BJ (cell line): ENCODE results near the gene HCFC1. TPM values are rescaled to one million over a fixed set of nuclear protein-coding genes. Genes with fewer than 3 reads are reported as not detected.

ENCODE experiments used
- CTCF ChIA-PET: fragments of 350-600 bp; formaldehyde crosslinking; extraction: SDS; loops from one replicate; lab custom pipeline; 2021; ENCODE audit warnings: antibody characterized with exemption, inconsistent platforms; lab: Yijun Ruan, JAX
- POLR2A ChIA-PET: fragments of 300-600 bp; sonication (Branson Sonifier 250); formaldehyde crosslinking; extraction: SDS; loops from one replicate; lab custom pipeline; 2021; ENCODE audit warnings: antibody characterized with exemption; lab: Charles Lee
- DNase-seq: peaks from one replicate; pipeline ENCODE4 v3.0.0-alpha.2; 2011; ENCODE audit warnings: low read depth
- H3K27me3 ChIP-seq: 2 replicates; pipeline ENCODE4 v1.6.0; 2011; ENCODE audit warnings: low read length; ENCODE audit not compliant: control insufficient read depth, insufficient read depth
- H3K36me3 ChIP-seq: 2 replicates; pipeline ENCODE4 v1.5.1; 2011; ENCODE audit warnings: low read length; ENCODE audit not compliant: control insufficient read depth, insufficient read depth
- H3K4me3 ChIP-seq: 2 replicates; pipeline ENCODE4 v1.5.1; 2011; ENCODE audit warnings: low read depth, mild to moderate bottlenecking, control low read depth, low read length
- polyA plus RNA-seq: library from polyadenylated mRNA; depleted of rRNA; stranded (reverse); fragments of >200 nt; gene quantifications from 2 replicates; pipeline ENCODE4 v1.2.3, GENCODE V29; 2011
- TF ChIP-seq, protein P1 (sequence below): IDR thresholded peaks from 2 replicates; pipeline ENCODE4 v1.5.1; 2011; ENCODE audit warnings: low read depth, mild to moderate bottlenecking, control low read depth, inconsistent platforms, low read length, moderate library complexity; ENCODE audit not compliant: insufficient read depth

HCFC1 gene
- polyA plus RNA-seq, 1 experiment: 3.3 TPM

DNA sequence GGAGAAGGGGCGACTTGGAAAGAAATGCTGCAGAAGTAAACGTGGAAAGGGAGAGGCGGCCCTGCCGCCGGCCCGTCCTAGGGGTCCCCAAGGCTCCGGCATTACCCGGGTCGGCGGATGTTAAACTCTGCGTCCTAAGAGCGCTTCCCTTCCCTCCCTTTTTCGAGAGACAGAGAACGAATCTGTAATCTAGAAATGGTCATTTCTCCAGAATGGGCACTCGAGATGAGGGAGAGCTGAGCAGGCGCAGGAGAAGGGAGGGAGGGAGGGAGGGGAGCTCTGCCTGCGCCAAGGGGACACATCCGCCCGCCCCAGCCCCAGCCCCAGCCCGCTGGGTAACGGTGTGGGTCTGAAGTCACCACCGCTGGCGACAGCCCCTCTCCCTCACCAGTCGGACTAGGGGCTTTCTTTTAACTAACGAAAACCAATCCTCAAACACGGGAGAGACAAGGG is 1.7 kb downstream of the HCFC1 start:
- peak overlapping the region; percentile 75 for H3K4me3 ChIP-seq
- no peaks in the 10 kb centered on the region for H3K36me3 ChIP-seq
- CTCF ChIA-PET: interaction anchor here (0.7 to 4.7 kb wide), 6 partner anchors 9 to 141 kb away, joined by 3 to 19 read pairs (median 3); no protein-coding TSS in a partner anchor
- H3K27me3 ChIP-seq: no peaks in the 10 kb centered on the region
- DNase-seq: no peak
- POLR2A ChIA-PET: no interaction called here
- TF ChIP-seq, protein P1, sequence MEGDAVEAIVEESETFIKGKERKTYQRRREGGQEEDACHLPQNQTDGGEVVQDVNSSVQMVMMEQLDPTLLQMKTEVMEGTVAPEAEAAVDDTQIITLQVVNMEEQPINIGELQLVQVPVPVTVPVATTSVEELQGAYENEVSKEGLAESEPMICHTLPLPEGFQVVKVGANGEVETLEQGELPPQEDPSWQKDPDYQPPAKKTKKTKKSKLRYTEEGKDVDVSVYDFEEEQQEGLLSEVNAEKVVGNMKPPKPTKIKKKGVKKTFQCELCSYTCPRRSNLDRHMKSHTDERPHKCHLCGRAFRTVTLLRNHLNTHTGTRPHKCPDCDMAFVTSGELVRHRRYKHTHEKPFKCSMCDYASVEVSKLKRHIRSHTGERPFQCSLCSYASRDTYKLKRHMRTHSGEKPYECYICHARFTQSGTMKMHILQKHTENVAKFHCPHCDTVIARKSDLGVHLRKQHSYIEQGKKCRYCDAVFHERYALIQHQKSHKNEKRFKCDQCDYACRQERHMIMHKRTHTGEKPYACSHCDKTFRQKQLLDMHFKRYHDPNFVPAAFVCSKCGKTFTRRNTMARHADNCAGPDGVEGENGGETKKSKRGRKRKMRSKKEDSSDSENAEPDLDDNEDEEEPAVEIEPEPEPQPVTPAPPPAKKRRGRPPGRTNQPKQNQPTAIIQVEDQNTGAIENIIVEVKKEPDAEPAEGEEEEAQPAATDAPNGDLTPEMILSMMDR: no peak

DNA sequence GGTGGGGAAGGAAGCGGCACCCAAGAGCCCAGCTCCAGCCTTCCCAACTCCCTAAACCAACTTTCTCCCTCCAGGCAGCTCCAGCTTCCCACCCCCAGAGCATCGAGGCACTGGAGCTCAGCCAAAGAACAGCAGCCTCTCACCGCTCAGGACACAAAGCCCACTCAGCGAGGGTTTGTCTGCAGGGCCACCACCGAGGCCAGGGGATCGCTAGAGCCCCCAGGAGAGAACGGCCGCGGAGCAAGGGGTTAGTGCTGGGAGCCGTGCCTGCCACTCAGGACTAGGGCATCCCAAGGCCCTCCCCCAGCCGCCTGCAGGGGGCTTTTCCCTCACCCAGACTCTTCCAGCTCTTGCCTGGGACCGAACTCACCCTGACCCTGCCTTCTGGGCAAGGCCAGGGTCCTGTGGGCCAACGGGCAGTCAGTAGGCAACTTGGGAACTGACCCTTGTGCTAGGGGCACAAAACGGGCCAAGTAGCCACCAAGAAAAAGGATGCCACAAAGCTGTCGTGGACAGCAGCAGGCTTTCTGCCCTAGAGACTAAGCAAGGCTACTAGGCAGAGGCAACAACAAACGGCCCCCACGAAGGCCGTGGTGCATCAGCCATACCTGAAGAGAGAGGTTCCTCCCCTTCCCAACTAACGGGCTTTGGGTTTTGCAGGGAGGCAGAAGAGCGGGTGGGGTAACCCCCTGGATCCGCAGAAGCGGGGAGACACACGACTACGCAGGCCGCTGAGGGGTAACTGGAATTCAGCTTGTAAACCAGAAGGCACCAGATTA is 2.3 kb downstream of the HCFC1 start:
- TF ChIP-seq, protein P1: no peak
- Histone ChIP-seq H3K36me3 (no peaks in the 10 kb centered on the region), H3K4me3 (peak overlapping the region; percentile 75), H3K27me3 (no peaks in the 10 kb centered on the region)
- ChIA-PET CTCF (interaction anchor here (1.1 to 4.7 kb wide), 5 partner anchors 8 to 77 kb away, joined by 3 to 19 read pairs (median 3); no protein-coding TSS in a partner anchor), POLR2A (no interaction called here)
- DNase-seq: no peak

DNA sequence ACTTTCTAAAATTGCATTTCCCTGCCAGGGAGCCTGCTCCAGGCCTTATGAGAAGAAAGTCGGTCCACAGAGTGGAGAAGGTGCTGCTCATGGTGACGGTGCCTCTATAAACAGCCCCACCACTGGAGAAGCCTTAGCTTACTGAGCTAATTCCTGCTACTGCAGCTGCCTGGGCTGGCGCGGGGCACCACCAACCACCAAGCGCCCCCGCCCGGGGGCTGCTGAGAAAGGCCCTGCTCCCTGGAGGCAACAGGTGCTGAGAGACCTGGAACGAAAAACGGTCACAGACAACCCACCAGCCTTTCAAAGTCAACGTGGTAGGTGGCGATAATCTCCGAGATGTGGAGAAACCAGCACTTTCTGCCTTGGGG is 2.9 kb downstream of the HCFC1 start:
- TF ChIP-seq, protein P1: peak; percentile 11; the same call in 1 of the 2 replicates
- ChIA-PET POLR2A (no interaction called here), CTCF (interaction anchor here (1.4 to 4.7 kb wide), 2 partner anchors 22 to 46 kb away, joined by 5 to 19 read pairs; no protein-coding TSS in a partner anchor)
- peaks cover 3% of the 10 kb centered on the region for H3K36me3 ChIP-seq
- no peak for DNase-seq
- no peaks in the 10 kb centered on the region for H3K27me3 ChIP-seq
- peak overlapping the region; percentile 75 for H3K4me3 ChIP-seq

DNA sequence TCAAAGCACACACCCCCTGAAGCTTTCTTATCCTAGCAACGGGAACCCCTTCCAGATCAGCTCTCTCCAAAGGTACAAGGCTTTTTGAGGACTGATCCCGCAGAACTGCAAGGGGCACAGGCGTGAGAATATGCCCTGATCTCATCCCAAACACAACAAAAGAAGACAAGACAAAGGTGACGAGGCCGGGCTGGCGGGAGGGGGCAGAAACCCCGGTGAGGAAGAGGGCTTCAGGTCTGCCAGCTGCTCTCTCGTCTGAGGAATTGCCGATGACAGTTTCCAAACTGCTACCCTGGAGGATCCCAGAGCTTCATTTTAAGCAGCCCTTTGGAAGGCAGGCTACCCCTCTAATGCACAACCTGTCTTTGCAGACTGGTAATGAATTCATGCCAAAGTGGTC is 3.4 kb downstream of the HCFC1 start:
- ChIA-PET CTCF (interaction anchor here (1.7 to 4.7 kb wide), 2 partner anchors 18 to 21 kb away, joined by 5 to 19 read pairs; no protein-coding TSS in a partner anchor), POLR2A (no interaction called here)
- Histone ChIP-seq H3K4me3 (peak overlapping the region; percentile 75), H3K27me3 (no peaks in the 10 kb centered on the region), H3K36me3 (peaks cover 8% of the 10 kb centered on the region)
- TF ChIP-seq, protein P1: no peak
- DNase-seq: no peak

DNA sequence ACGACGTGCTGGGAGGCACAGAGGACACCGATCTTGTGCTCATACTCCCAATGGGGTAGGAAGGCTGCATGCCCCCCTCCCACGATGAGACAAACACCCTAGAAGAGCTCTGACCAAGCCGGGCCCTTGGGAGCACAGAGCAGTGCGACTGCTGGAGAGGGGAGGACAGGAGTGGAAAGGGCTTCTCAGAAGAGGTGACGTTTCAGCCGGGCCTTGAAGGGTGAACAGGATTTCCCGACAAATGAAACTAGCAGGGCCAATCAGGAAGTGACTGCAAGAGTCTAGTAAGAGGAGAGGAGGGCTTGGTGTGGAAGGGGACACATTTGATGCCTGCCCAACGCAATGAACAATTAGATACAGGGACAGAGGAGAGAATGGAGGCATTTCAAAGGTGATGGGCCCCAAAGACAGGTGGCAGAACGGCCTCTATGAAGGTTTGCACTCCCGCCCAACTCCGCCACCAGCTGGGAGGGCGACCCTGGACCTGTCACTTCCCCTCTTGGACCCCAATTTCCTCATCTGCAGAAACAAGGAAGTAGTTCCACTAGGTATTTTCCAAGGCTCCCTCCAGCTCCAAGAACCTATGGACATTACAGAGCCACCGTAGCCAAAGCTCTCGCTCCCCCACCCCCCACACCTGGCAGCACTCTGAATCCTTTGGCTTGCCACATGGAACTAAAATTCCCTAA is 3.9 kb downstream of the HCFC1 start:
- H3K27me3 ChIP-seq: no peaks in the 10 kb centered on the region
- no peak overlapping the region for H3K4me3 ChIP-seq
- peaks cover 9% of the 10 kb centered on the region for H3K36me3 ChIP-seq
- POLR2A ChIA-PET: no interaction called here
- TF ChIP-seq, protein P1: no peak
- CTCF ChIA-PET: interaction anchor here (1.7 to 4.7 kb wide), 2 partner anchors 17 to 21 kb away, joined by 5 to 19 read pairs; no protein-coding TSS in a partner anchor
- DNase-seq: no peak
